ENCODE data around the gene ALKBH7.

Gene ALKBH7

GRCh38 chr19:6402058-6402457 is 29.5 kb downstream of the ALKBH7 start:
- DNase-seq: no peak

GRCh38 chr19:6402837-6403608 is 30.4 kb downstream of the ALKBH7 start:
- no peak for DNase-seq

GRCh38 chr19:6406401-6406800 is 33.8 kb downstream of the ALKBH7 start:
- DNase-seq: no peak

GRCh38 chr19:6409346-6409745 is 36.8 kb downstream of the ALKBH7 start:
- no peak for DNase-seq

- no peak for DNase-seq
Measured at GRCh38 chr19:6412061-6412446, 39.5 kb downstream of the ALKBH7 start.

- DNase-seq: peak; percentile 62
Measured at GRCh38 chr19:6412447-6413091, 40.0 kb downstream of the ALKBH7 start.

- no peak for DNase-seq
Measured at GRCh38 chr19:6413291-6413690, 40.7 kb downstream of the ALKBH7 start.

GRCh38 chr19:6413721-6414643 is 41.4 kb downstream of the ALKBH7 start:
- no peak for DNase-seq

GRCh38 chr19:6414793-6415590 is 42.4 kb downstream of the ALKBH7 start:
- no peak for DNase-seq

GRCh38 chr19:6415591-6416190 is 43.1 kb downstream of the ALKBH7 start:
- DNase-seq: no peak

- DNase-seq: no peak
Measured at GRCh38 chr19:6416658-6417405, 44.2 kb downstream of the ALKBH7 start.

GRCh38 chr19:6417713-6418561 is 45.3 kb downstream of the ALKBH7 start:
- DNase-seq: no peak

GRCh38 chr19:6418562-6418932 is 46.0 kb downstream of the ALKBH7 start:
- DNase-seq: no peak

GRCh38 chr19:6421075-6422014 is 48.8 kb downstream of the ALKBH7 start:
- no peak for DNase-seq

- DNase-seq: peak; percentile 50
Measured at GRCh38 chr19:6423499-6424194, 51.1 kb downstream of the ALKBH7 start.

- peak; percentile 59 for DNase-seq
Measured at GRCh38 chr19:6424195-6424938, 51.8 kb downstream of the ALKBH7 start, which contains the start of gene KHSRP. KHSRP (minus strand) TSS chr19:6424811; CDS start chr19:6424701, 110 bp downstream.

All from NCI-H69 (cell line).